ENCODE measurements around the gene ADGRG7. TPM values are rescaled to one million over a fixed set of nuclear protein-coding genes. Genes with fewer than 3 reads are reported as not detected.

ADGRG7 gene
- total and polyA plus RNA-seq, 2 donors (not counting 1 experiment from before 2014, with no cell fraction given) = not detected

- Histone ChIP-seq H3K27ac (ENCODE audit: insufficient read depth, low read length) (no peak overlapping the region), H3K4me2 (ENCODE audit: extremely low read depth, insufficient read depth, low read length) (no peak overlapping the region), H2AFZ (ENCODE audit: low read length) (no peak overlapping the region), H3K4me3 (replicated peaks in 1 of 4; ENCODE audit: control extremely low read depth in 1 of 4, insufficient read depth in 1 of 4, low read depth in 3 of 4, low read length in 4 of 4) (no peak overlapping the region), H3K36me3 (ENCODE audit: control insufficient read depth, insufficient read depth, low read length) (no peaks in the 10 kb centered on the region), H3K27me3 (ENCODE audit: control insufficient read depth, insufficient read depth, low read length) (no peaks in the 10 kb centered on the region), H3K9me3 (ENCODE audit: control insufficient read depth, insufficient read depth, low read depth, low read length) (no peaks in the 10 kb centered on the region), H3K9ac (ENCODE audit: insufficient read depth, low read length) (no peak overlapping the region), H3K79me2 (ENCODE audit: control insufficient read depth, insufficient read depth, low read length) (no peaks in the 10 kb centered on the region), H3K4me1 (ENCODE audit: control insufficient read depth, extremely low read depth, insufficient read depth, low read length) (no peaks in the 10 kb centered on the region), H4K20me1 (ENCODE audit: control insufficient read depth, extremely low read depth, insufficient read depth, low read length) (no peaks in the 10 kb centered on the region)
- TF ChIP-seq, protein P1, sequence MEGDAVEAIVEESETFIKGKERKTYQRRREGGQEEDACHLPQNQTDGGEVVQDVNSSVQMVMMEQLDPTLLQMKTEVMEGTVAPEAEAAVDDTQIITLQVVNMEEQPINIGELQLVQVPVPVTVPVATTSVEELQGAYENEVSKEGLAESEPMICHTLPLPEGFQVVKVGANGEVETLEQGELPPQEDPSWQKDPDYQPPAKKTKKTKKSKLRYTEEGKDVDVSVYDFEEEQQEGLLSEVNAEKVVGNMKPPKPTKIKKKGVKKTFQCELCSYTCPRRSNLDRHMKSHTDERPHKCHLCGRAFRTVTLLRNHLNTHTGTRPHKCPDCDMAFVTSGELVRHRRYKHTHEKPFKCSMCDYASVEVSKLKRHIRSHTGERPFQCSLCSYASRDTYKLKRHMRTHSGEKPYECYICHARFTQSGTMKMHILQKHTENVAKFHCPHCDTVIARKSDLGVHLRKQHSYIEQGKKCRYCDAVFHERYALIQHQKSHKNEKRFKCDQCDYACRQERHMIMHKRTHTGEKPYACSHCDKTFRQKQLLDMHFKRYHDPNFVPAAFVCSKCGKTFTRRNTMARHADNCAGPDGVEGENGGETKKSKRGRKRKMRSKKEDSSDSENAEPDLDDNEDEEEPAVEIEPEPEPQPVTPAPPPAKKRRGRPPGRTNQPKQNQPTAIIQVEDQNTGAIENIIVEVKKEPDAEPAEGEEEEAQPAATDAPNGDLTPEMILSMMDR (conservative IDR thresholded peaks at IDR 0.05 in 1 of 2, IDR thresholded peaks at IDR 0.05 in 1 of 2; ENCODE audit: low read depth in 1 of 2, low read length in 2 of 2) = no peak
- TF ChIP-seq EZH2 (IDR thresholded peaks at IDR 0.05; ENCODE audit: low read length, missing control alignments) = no peak
- DNase-seq (ENCODE audit: low read depth in 2 of 2) = no peak
Observed at GRCh38 chr3:100635273-100635701, 25.9 kb downstream of the ADGRG7 start.

- H3K79me2 ChIP-seq (ENCODE audit: control insufficient read depth, insufficient read depth, low read length) = no peaks in the 10 kb centered on the region
- H3K9ac ChIP-seq (ENCODE audit: insufficient read depth, low read length) = no peak overlapping the region
- no peaks in the 10 kb centered on the region for H3K9me3 ChIP-seq (ENCODE audit: control insufficient read depth, insufficient read depth, low read depth, low read length)
- H3K4me2 ChIP-seq (ENCODE audit: extremely low read depth, insufficient read depth, low read length) = no peak overlapping the region
- no peaks in the 10 kb centered on the region for H3K4me1 ChIP-seq (ENCODE audit: control insufficient read depth, extremely low read depth, insufficient read depth, low read length)
- no peak overlapping the region for H3K4me3 ChIP-seq (replicated peaks in 1 of 4; ENCODE audit: control extremely low read depth in 1 of 4, insufficient read depth in 1 of 4, low read depth in 3 of 4, low read length in 4 of 4)
- H3K27me3 ChIP-seq (ENCODE audit: control insufficient read depth, insufficient read depth, low read length) = peaks cover 3% of the 10 kb centered on the region
- no peak overlapping the region for H3K27ac ChIP-seq (ENCODE audit: insufficient read depth, low read length)
- no peaks in the 10 kb centered on the region for H4K20me1 ChIP-seq (ENCODE audit: control insufficient read depth, extremely low read depth, insufficient read depth, low read length)
- peak in 1 of 2 donors; percentile 6 for DNase-seq (ENCODE audit: low read depth in 2 of 2)
- H2AFZ ChIP-seq (ENCODE audit: low read length) = no peak overlapping the region
- TF ChIP-seq, protein P1 (conservative IDR thresholded peaks at IDR 0.05 in 1 of 2, IDR thresholded peaks at IDR 0.05 in 1 of 2; ENCODE audit: low read depth in 1 of 2, low read length in 2 of 2) = no peak
- no peak for TF ChIP-seq EZH2 (IDR thresholded peaks at IDR 0.05; ENCODE audit: low read length, missing control alignments)
- no peaks in the 10 kb centered on the region for H3K36me3 ChIP-seq (ENCODE audit: control insufficient read depth, insufficient read depth, low read length)
Observed at GRCh38 chr3:100637197-100637631, 27.8 kb downstream of the ADGRG7 start.

DNA sequence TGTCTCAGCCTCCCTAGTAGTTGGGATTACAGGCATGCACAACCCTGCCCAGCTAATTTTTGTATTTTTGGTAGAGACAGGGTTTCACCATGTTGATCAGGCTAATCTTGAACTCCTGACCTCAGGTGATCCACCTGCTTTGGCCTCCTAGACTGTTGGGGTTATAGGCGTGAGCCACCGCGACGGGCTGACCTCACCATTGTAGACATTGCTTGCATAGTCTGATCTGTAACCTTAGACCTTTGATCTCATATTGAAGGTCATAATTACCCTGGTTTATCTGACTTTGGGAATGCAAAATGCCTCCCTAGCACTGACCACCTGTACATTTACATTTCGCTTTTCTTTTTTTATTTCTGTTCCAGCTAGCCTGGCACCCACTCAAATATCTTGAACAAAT is 31.2 kb downstream of the ADGRG7 start:
- peaks cover 8% of the 10 kb centered on the region for H3K27me3 ChIP-seq (ENCODE audit: control insufficient read depth, insufficient read depth, low read length)
- no peaks in the 10 kb centered on the region for H3K9me3 ChIP-seq (ENCODE audit: control insufficient read depth, insufficient read depth, low read depth, low read length)
- no peak overlapping the region for H3K27ac ChIP-seq (ENCODE audit: insufficient read depth, low read length)
- no peak overlapping the region for H2AFZ ChIP-seq (ENCODE audit: low read length)
- no peak overlapping the region for H3K4me3 ChIP-seq (replicated peaks in 1 of 4; ENCODE audit: control extremely low read depth in 1 of 4, insufficient read depth in 1 of 4, low read depth in 3 of 4, low read length in 4 of 4)
- H3K79me2 ChIP-seq (ENCODE audit: control insufficient read depth, insufficient read depth, low read length) = no peaks in the 10 kb centered on the region
- no peaks in the 10 kb centered on the region for H4K20me1 ChIP-seq (ENCODE audit: control insufficient read depth, extremely low read depth, insufficient read depth, low read length)
- no peak for DNase-seq (ENCODE audit: low read depth in 2 of 2)
- no peaks in the 10 kb centered on the region for H3K36me3 ChIP-seq (ENCODE audit: control insufficient read depth, insufficient read depth, low read length)
- no peak overlapping the region for H3K9ac ChIP-seq (ENCODE audit: insufficient read depth, low read length)
- no peak overlapping the region for H3K4me2 ChIP-seq (ENCODE audit: extremely low read depth, insufficient read depth, low read length)
- no peaks in the 10 kb centered on the region for H3K4me1 ChIP-seq (ENCODE audit: control insufficient read depth, extremely low read depth, insufficient read depth, low read length)
- no peak for TF ChIP-seq EZH2 (IDR thresholded peaks at IDR 0.05; ENCODE audit: low read length, missing control alignments)
- TF ChIP-seq, protein P1 (conservative IDR thresholded peaks at IDR 0.05 in 1 of 2, IDR thresholded peaks at IDR 0.05 in 1 of 2; ENCODE audit: low read depth in 1 of 2, low read length in 2 of 2) = no peak

All from fibroblast of lung (primary cell).